Uterus (tissue), 2 donors: ENCODE measurements around the gene JOSD1.

Source experiments
- POLR2A ChIP-seq, 2 donors: fragments of 450-650 bp; IDR thresholded peaks; one replicate each; pipeline ENCODE4 v1.6.1; 2016; ENCODE audit warnings: antibody characterized with exemption in 2 of 2, mild to moderate bottlenecking in 1 of 2, moderate library complexity in 1 of 2
- TF ChIP-seq, protein P1 (sequence below), 4 experiments: fragments of 200-600 bp in 2 of 4; fragments of 450-650 bp in 2 of 4; sonication (generic) in 2 of 4; IDR thresholded peaks; one replicate each; pipeline ENCODE4 v1.5.1; 2016 to 2019; ENCODE audit warnings: antibody characterized with exemption in 4 of 4, mild to moderate bottlenecking in 2 of 4, moderate library complexity in 1 of 4

DNA sequence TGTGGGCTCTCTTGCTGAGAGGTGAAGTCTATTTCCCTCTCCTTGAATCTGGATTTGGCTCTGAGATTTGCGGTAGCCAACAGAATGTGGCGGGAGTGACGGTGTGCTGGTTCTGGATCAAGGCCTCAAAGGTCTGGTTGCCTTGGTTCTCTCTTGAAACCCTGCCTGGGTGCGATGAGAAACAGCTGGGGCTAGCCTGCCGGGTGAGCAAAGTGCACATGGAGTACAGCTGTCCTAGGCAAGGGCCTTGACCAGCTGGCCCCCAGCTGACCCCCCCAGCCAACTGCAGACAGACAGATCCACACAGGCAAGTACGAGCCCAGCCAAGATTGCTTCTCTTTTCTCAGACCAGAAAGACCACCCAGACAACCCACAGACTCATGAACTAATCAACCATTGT lies 44.2 kb upstream of the JOSD1 start:
- TF ChIP-seq, protein P1, sequence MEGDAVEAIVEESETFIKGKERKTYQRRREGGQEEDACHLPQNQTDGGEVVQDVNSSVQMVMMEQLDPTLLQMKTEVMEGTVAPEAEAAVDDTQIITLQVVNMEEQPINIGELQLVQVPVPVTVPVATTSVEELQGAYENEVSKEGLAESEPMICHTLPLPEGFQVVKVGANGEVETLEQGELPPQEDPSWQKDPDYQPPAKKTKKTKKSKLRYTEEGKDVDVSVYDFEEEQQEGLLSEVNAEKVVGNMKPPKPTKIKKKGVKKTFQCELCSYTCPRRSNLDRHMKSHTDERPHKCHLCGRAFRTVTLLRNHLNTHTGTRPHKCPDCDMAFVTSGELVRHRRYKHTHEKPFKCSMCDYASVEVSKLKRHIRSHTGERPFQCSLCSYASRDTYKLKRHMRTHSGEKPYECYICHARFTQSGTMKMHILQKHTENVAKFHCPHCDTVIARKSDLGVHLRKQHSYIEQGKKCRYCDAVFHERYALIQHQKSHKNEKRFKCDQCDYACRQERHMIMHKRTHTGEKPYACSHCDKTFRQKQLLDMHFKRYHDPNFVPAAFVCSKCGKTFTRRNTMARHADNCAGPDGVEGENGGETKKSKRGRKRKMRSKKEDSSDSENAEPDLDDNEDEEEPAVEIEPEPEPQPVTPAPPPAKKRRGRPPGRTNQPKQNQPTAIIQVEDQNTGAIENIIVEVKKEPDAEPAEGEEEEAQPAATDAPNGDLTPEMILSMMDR (IDR thresholded peaks at IDR 0.05), result no peak
- TF ChIP-seq POLR2A (IDR thresholded peaks at IDR 0.05), result no peak
